ENCODE data around the gene RERE. TPM values are rescaled to one million over a fixed set of nuclear protein-coding genes. Genes with fewer than 3 reads are reported as not detected.

Gene RERE
- total and polyA plus RNA-seq, 2 donors (not counting 3 experiments of a cell fraction or from before 2014, with no cell fraction given), result 14.1 to 113 TPM

DNA sequence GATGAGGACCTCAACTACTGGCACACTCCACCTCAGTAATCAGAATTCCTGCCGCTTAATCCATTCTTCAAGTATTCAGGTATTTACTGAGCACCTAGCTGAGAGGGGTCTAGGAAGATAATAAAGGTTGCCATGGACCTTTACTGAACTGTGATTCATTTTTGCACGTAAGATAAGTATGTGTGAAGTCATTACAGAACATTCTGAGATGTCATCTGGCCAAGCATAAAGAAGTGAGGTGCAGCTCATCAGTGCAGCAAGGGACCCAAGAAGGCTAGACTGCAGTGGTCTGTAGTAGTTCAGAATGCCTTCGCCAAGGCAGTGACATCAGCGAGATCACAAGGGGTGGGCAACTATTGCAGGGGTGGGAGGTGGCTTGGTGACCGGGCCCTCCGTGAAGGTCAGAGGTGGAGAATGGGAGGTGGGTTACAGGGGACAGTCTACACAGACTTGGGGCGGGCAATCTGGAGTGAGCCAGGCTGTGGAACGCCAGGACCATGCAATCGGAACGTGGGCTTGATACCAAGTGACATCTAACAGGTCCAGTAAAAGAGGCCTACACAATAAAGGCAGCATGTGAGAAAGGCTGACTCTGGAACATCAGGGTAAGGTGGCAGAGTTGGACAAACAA lies 392.2 kb downstream of the RERE start:
- no peaks in the 10 kb centered on the region for H4K20me1 ChIP-seq (replicated peaks; ENCODE audit: control insufficient read depth, extremely low read depth, insufficient read depth, low read length)
- POLR2A ChIA-PET, result no interaction called here
- CTCF ChIA-PET, result interaction anchor here (0.9 to 2.5 kb wide), 6 partner anchors 13 to 302 kb away, joined by 3 to 12 read pairs (median 4); no protein-coding TSS in a partner anchor
- H3K4me1 ChIP-seq (ENCODE audit: control insufficient read depth, extremely low read depth, insufficient read depth, low read length), result peaks cover 23% of the 10 kb centered on the region
- no peak overlapping the region for H3K4me3 ChIP-seq (replicated peaks in 1 of 3; ENCODE audit: insufficient read depth in 1 of 3, low read depth in 1 of 3, low read length in 3 of 3)
- no peaks in the 10 kb centered on the region for H3K27me3 ChIP-seq (ENCODE audit: control insufficient read depth in 2 of 2, insufficient read depth in 2 of 2, low read length in 2 of 2)
- H3K36me3 ChIP-seq (ENCODE audit: control insufficient read depth in 2 of 2, extremely low read depth in 1 of 2, insufficient read depth in 2 of 2, low read length in 2 of 2), result peaks cover 2 to 4% of the 10 kb centered on the region in 2 experiments
- intact Hi-C loops (cut with micrococcal nuclease), result loop anchor here (2.0 to 10.0 kb wide), 2 partner anchors 278 to 430 kb away; no protein-coding TSS in a partner anchor
- peaks cover 28% of the 10 kb centered on the region for H3K79me2 ChIP-seq (ENCODE audit: control insufficient read depth, insufficient read depth, low read length)
- H3K9me1 ChIP-seq (replicated peaks; ENCODE audit: control insufficient read depth, extremely low read depth, insufficient read depth, low read length), result no peaks in the 10 kb centered on the region
- H3K9me3 ChIP-seq (replicated peaks; ENCODE audit: control insufficient read depth, insufficient read depth, low read length), result no peaks in the 10 kb centered on the region
- no peak overlapping the region for H3K27ac ChIP-seq (ENCODE audit: insufficient read depth, low read depth, low read length)
- no peak overlapping the region for H2AFZ ChIP-seq (ENCODE audit: low read depth, low read length)
- BruUV-seq (replicated peaks), result no TSS peak
- no peak for DNase-seq (ENCODE audit: low read depth, low spot score)
- no peak for TF ChIP-seq POLR2AphosphoS5 (IDR thresholded peaks at IDR 0.05; ENCODE audit: insufficient read depth, low read depth, low read length)
- TF ChIP-seq CTCF (IDR thresholded peaks at IDR 0.05; ENCODE audit: extremely low read depth in 1 of 2, insufficient read depth in 1 of 2, low read depth in 1 of 2, low read length in 2 of 2), result no peak
- no peak for TF ChIP-seq FOS (IDR thresholded peaks at IDR 0.05; ENCODE audit: borderline replicate concordance, insufficient read depth, low read length)
- no peak for TF ChIP-seq POLR2A (IDR thresholded peaks at IDR 0.05; ENCODE audit: low read depth, low read length)
- no peak for TF ChIP-seq JUN (IDR thresholded peaks at IDR 0.05; ENCODE audit: borderline replicate concordance, insufficient read depth, insufficient read length, low read depth)
- no peak for TF ChIP-seq EZH2 (IDR thresholded peaks at IDR 0.05; ENCODE audit: borderline replicate concordance, low read depth, low read length, severe bottlenecking)
- no peak for FAIRE-seq
- dilution Hi-C loops (cut with MboI; ENCODE audit: extremely low pct_ligation_motif_present, low sequenced_read_pairs), result no loop called here
- no peak overlapping the region for H3K4me2 ChIP-seq (ENCODE audit: insufficient read depth, low read length)
- H3K9ac ChIP-seq (replicated peaks; ENCODE audit: extremely low read depth, insufficient read depth, low read length), result no peak overlapping the region
